Activated CD4-positive, alpha-beta T cell treated with anti-CD3 and anti-CD28 coated beads for 1 hour (primary cell): ENCODE data around the gene FZD8.

Experiments used
- DNase-seq: peaks from one replicate; pipeline ENCODE4 v3.0.0-alpha.2; 2020

Gene FZD8

DNA sequence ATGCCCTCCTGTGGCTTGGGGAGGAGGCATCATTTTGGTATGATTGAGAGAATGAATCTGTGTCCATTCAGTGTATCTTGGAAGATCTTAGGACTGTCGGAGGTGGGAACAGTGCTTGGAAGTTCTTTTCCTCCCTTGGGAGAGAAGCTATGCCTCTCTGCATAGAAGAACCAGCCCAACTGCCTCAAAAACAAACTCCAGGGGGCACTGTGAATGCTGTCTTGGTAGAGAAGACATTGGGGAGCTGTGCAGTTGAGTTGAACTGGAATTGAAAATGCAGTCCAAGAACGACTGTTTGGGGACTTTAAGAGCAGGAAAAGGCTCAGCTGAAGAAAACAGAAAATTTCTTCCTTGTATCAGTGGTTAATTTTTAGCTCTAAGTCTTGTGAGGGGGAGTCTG is 41.9 kb downstream of the FZD8 start:
- DNase-seq: no peak

GRCh38 chr10:35598379-35598778 is 43.7 kb downstream of the FZD8 start:
- no peak for DNase-seq

DNA sequence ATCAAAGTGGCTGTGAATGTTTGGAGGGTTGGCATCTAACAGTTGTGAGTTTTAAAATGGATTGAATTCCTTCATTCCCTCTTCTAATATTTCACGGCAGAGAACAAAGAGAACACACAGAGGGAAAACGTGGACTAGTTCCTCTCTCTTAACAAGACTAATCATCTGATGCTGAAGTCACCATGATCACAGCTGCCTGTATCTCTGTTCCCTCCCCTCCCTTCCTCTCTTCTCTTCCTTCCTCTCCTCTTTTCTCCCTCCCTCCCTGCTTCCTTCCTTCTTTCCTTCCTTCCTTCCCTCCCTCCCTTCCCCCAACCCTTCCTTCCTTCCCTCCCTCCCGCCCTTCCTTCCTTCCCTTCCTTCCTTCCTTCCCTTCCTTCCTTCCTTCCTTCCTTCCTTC is 47.0 kb downstream of the FZD8 start:
- DNase-seq: no peak

GRCh38 chr10:35594115-35595079 is 47.7 kb downstream of the FZD8 start:
- no peak for DNase-seq

- DNase-seq: no peak
Observed at GRCh38 chr10:35592441-35592840, 49.7 kb downstream of the FZD8 start.

- no peak for DNase-seq
Observed at GRCh38 chr10:35588836-35589235, 53.3 kb downstream of the FZD8 start.
